Hematopoietic multipotent progenitor cell (in vitro differentiated cells): Measurements from ENCODE around the gene PTTG1IP2. TPM values are rescaled to one million over a fixed set of nuclear protein-coding genes. Genes with fewer than 3 reads are reported as not detected.

Experiments used
- DNase-seq, 3 donors: peaks; one replicate each; pipeline ENCODE4 v3.0.0-alpha.2; 2011 to 2015; ENCODE audit warnings: low read depth in 2 of 3, low spot score in 2 of 3
- total RNA-seq: library from RNA; depleted of rRNA; stranded (reverse); fragments of >200 nt; gene quantifications from one replicate; pipeline ENCODE4 v1.2.3, GENCODE V29; 2012

PTTG1IP2 gene
- total RNA-seq, 1 donor = not detected

DNA sequence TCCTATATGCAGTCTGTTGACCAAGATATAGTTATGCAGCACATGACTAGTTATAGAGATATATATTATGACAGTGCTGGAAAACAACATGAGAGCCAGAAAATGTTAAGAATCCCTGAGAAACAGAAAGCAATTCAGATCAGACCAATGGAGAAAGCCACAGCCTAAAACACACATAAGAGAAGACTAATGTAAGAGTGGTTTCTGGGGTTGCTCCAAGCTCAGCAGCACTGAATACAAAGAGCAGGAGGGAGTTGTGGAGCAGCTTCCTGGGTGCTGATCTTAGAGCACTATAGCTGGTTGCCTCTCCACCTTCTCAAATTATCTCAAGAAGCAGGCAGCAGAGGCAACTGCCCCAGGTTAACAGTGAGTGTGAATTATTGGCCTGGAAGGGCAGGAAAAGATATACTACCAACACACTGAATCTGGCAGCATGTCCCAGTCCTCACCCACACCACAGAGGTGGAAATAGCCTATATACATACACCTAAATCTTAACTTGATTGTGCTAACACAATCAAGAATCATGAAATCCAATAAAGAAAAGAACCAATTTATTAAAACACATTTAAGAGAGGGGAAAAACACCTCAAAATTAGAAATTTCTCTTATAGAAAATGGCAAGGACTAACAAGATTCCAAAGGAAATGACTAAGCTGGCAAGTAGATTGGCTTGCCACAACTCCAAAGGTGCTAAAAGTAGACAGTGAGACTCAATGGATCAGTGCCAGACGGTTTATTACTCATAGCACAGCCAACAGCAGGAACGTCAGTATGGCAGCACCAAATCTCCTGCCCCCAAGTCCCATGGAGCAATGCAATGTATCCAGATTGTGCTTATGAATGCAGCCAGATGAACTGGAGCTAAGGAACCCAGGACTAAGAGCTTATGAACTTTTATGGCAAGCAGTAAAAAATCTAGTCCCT, 5.1 kb downstream of the PTTG1IP2 start:
- no peak for DNase-seq

DNA sequence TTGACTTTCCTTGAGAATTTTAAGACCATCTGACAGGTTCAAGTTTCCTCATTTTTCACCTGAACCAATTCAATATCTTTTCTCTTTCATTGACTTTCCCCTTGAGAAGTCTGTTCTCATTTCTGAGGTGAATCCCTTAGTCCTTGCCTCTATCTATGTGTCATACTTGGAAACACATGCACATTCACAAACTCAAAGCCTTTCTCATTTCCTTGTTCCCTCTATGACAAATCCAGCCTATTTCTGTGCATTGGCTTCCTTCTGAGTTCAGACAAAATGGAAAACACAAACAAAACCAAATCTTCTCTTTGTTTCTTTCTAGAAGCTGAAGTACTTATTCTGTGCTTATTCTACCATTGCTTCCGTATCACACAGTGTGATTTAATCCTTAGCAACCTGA, 13.8 kb downstream of the PTTG1IP2 start:
- DNase-seq = no peak

DNA sequence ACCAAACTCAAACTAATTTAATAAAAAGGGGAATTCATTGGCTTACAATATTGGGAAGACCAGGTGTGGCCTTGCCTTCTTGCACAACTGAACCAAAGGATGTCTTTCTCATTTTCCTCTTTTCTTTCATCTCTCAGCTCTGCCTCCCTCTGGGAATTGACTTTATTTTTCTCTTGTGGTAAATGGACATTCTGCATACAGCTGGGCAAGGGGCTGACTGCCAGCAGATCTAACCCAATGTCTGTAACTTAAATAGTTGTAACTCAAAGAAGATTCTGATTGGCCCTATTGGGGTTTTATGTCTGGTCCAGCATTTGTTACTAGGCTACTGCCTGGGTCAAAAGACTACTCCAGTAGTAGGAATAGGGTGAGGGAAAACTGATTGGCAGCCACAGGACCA, 15.3 kb downstream of the PTTG1IP2 start:
- DNase-seq = no peak

- no peak for DNase-seq
These were observed 16.4 kb downstream of the PTTG1IP2 start for GRCh38 chr7:90485734-90486316.

DNA sequence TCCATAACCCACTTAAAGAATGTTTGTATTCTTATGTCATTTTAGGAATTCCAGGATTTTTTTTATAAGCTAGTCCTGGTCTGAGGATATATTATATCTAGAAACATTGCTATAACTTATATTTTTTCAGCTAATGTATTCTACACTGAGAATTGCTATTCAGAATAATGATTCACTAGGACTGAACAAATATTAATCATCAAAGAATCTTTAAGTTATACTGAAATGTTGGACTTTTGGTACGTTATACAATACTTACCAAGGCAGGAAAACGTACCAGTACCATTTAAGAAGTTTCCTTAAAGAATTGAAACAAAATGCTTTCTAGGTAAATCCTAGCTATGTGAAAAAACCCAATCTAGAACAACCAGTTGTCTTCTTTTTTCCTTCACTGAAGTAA, 18.4 kb downstream of the PTTG1IP2 start:
- no peak for DNase-seq

DNA sequence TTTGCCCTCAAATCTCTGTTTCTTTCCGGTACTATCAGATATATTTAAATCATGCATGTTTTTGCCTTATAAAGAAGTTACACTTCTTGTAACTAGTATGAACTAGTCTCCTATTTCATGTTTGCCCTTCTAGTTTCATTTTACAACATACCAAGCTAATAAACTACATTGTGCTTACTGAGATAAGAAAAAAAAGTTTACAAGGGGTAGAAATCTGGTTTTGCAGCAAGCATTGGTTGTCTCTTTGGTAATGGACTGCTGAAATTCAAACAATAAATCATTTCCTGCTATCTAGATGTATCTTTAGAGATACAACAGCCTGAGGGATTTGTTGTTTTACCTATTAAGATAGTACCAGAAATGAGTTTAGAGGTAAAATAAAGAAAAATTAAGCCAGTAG, 18.8 kb downstream of the PTTG1IP2 start:
- no peak for DNase-seq

GRCh38 chr7:90492250-90492649, 22.8 kb downstream of the PTTG1IP2 start:
- no peak for DNase-seq

DNA sequence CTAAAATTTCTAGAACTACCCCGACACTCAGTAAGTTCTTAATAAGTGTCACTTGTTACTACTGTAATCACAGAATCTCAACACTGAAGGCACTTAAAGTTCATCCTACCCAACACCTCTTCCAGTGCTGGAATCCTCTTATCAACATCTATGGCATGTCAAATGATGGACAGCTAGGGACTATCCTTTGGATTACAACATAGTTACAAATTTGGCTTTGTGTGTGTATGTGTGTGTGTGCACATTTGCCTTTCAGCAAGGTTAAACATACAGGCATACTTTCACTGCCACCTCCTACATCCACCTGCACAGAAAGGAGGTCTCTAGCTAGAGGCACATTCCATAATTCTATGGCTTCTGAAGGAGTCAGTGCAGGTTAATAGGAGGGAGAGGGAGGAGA, 25.8 kb downstream of the PTTG1IP2 start:
- no peak for DNase-seq

GRCh38 chr7:90502539-90502938, 33.1 kb downstream of the PTTG1IP2 start:
- no peak for DNase-seq

DNA sequence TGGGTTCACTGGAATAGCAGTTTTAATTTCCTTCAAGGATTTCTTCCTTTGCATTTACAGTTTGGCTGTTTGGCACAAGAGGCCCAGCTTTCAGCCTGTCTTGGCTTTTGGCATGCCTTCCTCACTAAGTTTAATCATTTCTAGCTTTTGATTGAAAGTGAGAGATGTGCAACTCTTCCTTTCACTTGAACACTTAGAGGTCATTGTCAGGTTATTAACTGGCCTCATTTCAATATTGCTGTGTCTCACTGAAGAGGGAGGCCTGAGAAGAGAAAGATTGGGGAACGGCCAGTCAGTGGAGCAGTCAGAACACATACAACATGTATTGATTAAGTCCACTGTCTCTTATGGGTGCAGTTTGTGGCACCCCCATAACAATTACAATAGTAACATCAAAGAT, 33.9 kb downstream of the PTTG1IP2 start:
- no peak for DNase-seq

- DNase-seq = no peak
These were observed 38.3 kb downstream of the PTTG1IP2 start for GRCh38 chr7:90507692-90508091.

DNA sequence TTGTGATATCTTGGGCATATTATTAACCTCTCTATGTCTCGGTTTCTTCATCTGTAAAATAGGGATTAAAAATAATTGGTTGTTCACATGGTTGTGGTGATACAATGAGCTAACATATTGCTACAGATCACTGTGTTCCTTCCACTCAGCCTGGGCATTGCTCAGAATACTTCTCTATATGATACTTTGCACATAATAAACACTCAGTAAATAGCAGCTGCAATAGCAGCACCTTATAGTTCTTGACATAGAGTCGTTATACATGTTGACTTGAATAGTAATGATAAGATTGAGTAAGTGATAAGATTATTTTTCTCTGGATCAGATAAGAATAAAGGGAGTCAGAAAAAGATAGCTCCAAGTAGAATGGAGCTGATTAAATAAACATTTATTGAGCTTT, 42.3 kb downstream of the PTTG1IP2 start:
- DNase-seq = no peak

GRCh38 chr7:90512821-90513254, 43.4 kb downstream of the PTTG1IP2 start:
- no peak for DNase-seq

DNA sequence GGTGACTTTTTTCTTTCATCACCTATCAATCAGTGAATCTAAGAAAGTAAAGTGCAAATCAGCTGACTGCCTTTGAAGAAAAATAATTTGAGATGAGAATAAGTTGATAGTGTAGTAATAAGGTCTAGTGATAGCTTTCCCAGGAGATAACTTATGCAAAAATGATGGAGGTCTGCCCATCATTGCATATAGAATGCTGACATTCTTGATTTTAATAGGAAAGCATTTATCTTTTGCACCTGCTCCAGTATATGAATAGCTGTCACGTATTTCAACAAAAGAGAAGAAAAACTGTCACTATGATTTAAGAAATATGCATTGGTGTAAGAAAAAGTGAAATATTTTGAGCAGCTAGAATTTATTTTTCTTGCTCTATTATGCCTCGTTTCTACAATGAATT, 46.8 kb downstream of the PTTG1IP2 start:
- DNase-seq = no peak

DNA sequence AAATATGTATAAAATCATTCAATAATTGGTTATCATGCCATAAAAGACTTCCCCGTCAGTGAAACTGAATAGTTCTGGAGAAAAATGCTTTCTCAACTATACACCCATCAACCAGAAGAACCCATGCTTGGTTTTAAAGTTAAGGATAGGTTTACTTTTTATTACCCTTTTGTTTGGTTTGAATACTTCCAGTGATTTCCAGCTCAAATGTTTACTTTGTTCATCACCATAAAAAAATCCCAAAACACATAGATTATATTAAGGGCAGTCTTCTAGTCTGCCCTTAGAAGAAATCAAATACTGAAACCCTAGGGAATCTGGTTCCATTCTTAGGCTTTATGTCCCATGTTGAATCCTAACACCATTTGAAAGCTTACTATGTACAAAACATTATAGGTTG, 49.2 kb downstream of the PTTG1IP2 start:
- no peak for DNase-seq

DNA sequence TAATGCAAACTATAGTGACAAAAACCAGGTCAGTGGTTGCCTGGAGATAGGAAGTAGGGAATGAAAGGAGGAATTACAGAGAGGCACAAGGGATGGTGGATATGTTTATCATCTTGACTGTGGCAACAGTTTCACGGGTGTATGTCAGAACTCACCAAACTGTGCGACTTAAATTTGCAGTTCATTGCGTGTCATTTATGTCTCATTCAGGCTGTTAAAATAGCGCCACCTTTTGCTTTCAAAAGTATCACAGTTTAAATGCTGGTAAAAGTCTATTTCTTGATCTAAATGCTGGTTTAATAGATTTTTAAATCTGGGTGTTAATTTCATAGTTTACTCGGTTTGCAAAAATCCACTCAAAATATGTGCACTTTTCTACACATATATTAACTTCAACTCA, 51.0 kb downstream of the PTTG1IP2 start:
- DNase-seq = peak in 1 of 3 donors; percentile 17

DNA sequence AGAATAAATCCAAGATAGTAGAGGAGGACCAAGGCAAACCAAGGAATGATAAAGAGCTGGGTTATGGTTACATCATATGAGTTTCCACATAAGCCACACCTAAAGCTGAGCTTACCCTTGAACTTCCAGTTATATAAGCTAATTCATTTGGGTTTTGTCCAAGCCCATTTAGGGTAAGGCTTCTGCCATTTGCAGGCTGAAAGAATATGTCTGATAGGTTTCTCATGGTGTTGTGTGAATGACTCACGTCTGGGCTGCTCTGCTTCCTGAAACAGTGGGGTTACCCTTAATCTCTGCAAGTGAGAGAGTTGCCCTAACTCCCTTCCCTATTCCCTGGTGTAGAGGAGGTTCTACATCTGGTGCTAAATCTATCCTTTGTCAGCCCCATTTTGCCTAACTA, 60.8 kb downstream of the PTTG1IP2 start:
- no peak for DNase-seq

GRCh38 chr7:90532231-90532929, 62.9 kb downstream of the PTTG1IP2 start:
- DNase-seq = no peak

DNA sequence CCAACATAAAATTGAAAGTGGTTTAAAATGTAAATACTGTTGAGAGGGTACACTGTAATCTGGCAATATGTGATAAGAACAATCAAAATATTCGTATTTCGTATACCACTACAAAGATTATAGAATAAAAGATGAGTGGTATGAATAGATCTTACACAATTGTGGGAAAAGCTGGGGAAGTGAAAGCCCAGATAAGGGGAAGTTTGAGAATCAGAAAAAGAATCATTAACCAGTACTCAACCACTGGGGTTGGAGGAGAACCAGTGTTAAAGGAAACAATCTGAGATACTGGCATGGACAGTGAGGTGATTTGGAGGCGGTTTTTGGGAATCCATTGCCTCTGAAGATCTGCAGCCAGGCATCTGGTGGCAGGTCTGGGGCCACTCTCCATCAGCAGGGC, 67.0 kb downstream of the PTTG1IP2 start:
- no peak for DNase-seq

DNA sequence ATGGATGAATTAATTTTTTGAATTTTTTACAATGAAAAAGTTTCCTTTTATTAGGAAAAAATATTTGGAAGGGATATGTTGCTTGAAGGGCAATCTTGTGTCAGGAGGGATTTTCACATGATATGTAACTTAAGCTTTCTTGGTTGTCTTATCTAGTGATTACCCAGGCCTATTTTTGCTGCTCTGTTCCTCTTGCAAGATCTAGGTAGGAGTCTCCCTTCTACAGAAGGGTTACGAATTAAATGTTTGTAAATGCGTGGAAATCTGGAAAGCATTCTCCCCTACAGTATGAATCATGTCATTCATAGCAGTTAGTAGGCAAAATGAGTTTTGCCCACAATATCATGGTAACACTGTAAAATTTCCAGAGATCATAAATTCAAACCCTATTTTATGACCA, 69.0 kb downstream of the PTTG1IP2 start:
- no peak for DNase-seq

GRCh38 chr7:90540406-90540805, 71.0 kb downstream of the PTTG1IP2 start:
- no peak for DNase-seq

DNA sequence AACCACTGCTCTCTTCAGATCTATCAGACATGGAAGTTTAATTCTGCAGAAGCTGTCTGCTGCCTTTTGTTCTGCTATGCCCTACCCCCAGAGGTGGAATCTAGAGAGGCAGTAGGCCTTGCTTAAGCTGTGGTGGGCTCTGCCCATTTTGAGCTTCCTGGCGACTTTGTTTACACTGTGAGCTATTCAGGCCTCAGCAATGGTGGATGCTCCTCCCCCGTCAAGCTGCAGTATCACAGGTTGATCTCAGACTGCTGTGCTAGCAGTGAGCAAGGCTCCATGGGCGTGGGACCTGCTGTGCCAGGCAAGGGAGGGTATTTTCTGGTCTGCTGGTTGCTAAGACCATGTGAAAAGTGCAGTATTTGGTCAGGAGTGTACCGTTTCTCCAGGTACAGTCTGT, 81.6 kb downstream of the PTTG1IP2 start:
- DNase-seq = no peak
